HS-27A (cell line): ENCODE data around the gene TAF8.

Experiments
- DNase-seq: peaks from one replicate; pipeline ENCODE4 v3.0.0-alpha.2; 2012; ENCODE audit warnings: low read depth, missing footprints

The TAF8 gene

GRCh38 chr6:42099340-42100028 lies 49.2 kb downstream of the TAF8 start:
- no peak for DNase-seq

DNA sequence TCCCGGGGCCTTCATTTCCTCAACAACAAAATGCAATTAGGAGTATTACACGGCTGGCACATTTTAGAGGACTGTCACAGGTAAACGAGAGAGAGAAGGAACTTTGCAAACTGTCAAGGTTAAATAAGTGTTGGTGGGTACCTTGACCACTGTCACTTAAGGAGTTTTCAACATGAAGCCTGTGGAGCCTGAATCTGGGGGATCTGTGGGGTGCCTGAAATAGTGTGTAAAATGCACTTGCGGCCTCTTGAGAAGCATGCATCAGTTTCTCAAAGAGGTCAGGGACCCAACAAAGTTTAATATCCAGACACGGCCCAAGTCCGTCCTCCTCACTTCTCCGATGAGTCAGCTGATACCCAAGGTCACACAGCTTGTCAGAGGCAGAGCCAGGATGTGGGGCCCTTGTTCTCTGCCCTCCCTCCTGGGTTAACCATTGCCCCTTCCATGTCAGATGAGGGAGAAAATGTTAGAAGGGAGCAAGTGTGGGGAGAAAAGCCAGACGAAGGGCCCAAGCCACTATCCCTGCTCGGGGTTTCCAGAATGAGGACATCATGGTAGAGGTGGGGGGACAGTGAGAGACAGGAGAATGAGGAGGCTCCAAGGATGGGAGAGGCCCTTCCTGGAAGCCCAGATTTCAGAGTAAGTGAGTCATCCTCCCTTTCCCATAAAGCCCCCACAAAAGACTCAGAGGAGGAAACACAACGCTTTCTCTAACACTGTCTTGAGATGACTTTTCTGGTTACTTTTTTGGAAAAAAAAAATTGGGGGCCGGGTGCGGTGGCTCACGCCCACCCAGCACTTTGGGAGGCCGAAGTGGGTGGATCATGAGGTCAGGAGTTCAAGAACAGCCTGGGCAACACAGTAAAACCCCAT lies 49.9 kb downstream of the TAF8 start:
- DNase-seq, result peak; percentile 46

- DNase-seq, result no peak
Measured at GRCh38 chr6:42101186-42101657, 50.9 kb downstream of the TAF8 start.

- DNase-seq, result no peak
Measured at GRCh38 chr6:42103216-42103615, 52.9 kb downstream of the TAF8 start.

DNA sequence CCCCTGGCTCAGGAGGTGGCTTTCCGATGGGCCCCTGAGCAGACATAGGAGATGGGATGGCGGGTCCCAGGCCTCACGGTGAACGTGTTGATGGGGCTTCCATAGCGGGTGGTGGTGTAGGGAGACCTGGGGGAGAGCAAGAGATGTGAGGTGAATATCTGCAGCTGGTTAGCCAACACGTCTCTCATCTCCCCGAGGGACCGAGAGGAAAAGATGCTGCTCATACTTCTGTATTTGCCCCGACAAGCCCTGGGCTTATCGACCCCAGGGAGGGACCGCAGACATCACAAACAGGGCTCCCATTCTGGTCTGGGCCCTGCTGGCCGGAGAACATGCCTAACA lies 53.4 kb downstream of the TAF8 start:
- no peak for DNase-seq

DNA sequence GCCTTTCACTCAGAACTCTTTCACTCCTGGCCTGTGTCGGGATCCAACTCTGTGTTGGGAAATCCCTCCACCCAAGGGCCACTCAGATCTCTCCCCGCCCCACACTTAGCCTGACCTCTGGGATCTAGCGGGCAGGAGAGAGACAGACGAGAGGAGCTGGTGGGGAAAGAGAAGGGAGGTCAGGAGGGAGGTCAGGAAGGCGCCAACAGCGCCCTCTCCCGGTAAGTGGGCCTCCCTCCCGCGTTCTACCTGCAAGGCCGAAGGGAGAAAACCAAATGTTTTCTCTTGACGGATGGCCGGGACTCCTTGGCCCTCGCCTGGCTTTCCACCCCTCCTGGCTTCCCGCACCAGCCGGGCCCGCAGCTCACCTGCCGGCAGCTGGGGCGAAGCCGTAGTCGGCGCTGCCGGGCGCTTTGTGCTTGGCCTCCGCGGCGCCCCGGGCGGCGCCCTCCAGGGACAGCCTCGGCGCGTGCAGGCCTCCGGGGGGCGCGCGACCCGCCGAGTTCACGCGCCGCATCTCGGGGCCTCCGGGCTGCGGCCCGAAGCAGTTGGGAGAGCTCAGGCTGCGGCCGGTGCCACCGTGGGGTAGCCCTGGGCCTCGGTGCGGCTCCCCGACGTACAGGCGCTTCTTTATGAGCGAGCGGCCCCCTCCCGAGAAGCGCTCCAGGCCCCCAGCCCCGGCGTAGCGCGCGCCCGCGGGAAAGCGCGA lies 53.9 kb downstream of the TAF8 start:
- DNase-seq, result no peak

DNA sequence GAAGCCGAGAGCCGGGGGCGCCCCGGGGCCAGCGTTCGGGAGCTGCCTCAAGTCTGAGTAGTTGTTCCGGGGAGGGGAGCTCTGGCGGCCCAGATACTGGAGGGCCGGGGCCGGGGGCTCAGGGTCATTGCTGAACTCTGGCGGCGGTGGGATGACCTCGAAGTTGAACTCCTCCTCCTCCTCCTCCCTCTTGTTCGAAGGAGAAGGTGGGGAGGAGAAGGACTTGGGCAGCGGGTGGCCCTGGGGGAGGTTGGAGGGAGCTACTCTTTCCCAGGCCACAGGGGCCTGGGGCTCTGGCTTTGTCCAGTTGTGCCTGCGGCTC lies 54.4 kb downstream of the TAF8 start:
- DNase-seq, result no peak

- no peak for DNase-seq
Measured at GRCh38 chr6:42105156-42105648, 54.9 kb downstream of the TAF8 start.

DNA sequence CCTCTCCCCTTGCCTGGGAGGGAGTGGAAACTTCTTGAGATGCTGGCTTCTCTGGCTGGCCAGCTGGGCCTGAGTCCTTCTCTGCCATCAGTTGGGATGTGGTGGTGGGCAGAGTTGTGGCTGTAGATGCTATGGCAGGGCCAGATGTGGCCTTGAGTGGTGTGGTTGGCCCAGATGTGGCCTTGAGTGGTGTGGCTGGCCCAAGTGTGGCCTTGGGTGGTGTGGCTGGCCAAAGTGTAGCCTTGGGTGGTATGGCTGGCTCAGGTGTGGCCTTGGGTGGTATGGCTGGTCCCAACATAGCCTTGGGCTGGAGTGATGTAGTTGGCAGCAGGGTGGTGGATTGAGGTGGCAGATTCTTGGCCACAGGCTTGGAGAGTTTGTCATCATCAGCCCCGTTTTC lies 55.4 kb downstream of the TAF8 start:
- no peak for DNase-seq

DNA sequence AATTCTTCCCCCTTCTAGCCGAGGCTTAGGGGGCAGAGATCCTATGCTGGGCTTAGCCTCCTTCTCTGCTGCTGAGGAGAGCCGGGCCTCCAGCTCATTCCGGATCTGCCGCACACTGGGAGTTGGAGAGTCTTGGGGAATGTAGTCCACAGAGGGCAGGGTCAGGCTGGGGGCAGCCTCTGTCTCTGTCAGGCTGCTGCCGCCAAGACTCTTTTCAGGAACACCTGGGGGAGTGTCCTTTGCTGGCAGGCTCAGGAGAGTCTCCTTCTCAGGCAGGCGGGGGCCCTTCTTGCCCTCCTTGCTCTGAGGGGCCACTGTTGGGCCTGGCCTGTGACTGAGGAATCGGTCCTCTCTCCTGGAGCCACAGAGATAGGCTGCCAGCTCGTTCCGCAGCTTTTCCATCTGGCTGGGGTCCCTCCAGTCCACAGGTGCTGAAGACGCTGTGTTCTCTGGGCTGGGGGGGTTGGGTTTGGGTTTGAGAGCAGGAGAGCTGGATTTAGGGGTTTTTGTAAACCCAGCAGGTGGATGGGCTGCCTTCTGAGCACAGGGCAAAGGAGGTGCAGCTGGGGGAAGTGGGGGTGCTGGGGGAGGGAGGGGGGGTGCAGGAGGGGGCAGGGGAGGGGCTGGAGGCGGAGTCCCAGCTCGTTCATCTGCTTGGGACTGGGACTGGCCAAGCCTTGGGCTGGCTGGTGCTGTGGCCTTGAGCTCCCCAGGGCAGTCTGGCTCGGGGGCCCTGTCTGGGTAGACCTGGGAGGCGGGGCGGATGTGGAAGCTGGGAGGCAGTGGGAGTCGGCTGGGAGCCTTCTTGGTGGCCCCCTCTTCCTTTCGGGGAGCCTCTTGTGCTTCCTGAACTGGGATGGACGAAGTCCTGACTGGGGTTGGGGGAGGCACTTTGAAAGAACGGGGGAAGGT lies 56.0 kb downstream of the TAF8 start:
- no peak for DNase-seq

- DNase-seq, result no peak
Measured at GRCh38 chr6:42108071-42108470, 57.7 kb downstream of the TAF8 start.

DNA sequence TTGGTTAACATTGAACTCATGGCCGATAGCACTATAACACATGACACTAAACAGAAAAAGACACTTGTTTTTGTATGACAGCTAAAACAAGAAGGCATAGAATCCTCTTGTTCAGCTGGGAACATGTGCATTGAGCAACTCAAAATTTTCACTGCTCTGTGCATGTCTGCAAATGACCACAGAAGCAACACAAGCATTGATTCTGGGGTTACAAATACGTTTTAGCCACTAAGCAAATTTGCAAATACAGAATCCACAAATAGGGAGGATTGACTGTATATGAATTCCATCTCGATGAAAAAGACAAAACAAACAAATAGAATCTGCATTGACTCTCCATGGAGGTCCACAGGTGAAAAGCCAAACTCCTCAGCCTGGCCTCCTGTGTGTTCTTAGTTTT lies 60.4 kb downstream of the TAF8 start:
- DNase-seq, result no peak

- no peak for DNase-seq
Measured at GRCh38 chr6:42112351-42112750, 62.0 kb downstream of the TAF8 start.

DNA sequence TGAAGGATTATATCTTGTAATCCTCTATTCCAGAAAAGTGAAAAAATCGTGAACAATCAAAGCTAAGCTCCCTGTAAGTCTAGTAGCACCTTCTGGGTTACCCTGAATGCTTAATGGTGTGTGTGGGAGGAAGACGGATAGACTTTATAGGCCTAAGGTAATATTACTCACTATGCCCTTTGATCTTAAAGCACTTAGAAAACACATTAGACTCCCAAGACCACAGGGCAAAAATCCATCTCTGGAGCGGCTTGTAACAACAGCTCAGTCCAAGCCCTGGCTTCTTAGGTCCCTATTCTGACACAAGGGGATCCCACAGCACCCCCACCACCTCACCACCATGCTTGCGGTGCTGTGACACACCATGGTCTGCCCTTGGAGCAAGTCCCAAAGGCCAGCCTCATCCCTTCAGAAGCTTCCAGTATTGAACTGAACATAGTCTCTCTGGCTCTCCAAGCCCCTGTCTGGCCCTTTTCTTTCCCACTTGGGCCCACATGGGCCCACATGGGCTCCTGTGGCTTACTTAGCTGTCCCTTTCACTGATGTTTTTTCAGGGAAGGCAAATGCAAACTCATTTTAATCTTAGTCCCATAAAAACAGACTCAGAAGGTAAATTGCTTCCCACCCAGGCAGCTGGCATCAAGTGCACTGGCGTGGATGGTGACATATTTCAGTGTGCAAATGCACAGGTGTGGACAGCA lies 63.8 kb downstream of the TAF8 start:
- DNase-seq, result no peak

- no peak for DNase-seq
Measured at GRCh38 chr6:42117843-42118161, 67.5 kb downstream of the TAF8 start.

DNA sequence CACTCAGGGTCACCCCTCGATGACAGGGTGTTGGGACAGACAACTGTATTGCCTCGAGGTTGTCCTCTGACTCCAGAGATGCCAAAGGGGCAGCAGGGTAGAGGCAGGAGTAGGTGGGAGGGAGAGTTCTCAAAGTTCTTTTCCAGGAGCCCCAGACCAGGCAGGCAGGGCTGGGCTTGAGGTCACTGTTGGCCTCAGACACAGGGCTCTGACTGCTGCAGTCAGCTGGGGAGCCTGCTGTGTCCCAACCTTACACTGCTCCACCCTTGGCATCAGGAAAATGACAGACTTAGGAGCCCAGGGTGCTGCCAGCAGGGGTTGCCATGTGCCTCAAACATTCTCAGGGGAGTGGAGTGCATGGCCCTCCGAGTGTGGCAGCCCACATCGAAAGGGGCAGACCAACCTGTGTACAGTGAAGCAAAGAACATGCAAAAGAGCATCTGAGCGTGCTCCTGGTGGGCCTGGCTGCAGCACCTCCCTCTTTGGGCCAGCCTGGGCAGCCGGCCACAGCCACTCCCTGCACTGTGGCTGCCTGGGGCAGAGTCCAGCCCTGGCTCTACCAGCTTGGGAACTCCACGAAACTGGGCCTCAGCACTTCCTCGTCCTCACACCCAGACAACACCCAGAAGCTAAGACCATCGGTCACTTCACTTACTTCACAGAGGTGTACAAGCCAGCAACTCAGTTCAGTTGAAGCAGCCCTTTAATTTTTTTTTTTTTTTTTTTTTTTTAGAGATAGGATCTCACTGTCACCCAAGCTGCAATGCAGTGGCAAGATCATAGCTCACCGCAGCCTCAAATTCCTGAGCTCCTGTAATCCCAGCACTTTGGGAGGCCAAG lies 68.1 kb downstream of the TAF8 start:
- DNase-seq, result no peak

DNA sequence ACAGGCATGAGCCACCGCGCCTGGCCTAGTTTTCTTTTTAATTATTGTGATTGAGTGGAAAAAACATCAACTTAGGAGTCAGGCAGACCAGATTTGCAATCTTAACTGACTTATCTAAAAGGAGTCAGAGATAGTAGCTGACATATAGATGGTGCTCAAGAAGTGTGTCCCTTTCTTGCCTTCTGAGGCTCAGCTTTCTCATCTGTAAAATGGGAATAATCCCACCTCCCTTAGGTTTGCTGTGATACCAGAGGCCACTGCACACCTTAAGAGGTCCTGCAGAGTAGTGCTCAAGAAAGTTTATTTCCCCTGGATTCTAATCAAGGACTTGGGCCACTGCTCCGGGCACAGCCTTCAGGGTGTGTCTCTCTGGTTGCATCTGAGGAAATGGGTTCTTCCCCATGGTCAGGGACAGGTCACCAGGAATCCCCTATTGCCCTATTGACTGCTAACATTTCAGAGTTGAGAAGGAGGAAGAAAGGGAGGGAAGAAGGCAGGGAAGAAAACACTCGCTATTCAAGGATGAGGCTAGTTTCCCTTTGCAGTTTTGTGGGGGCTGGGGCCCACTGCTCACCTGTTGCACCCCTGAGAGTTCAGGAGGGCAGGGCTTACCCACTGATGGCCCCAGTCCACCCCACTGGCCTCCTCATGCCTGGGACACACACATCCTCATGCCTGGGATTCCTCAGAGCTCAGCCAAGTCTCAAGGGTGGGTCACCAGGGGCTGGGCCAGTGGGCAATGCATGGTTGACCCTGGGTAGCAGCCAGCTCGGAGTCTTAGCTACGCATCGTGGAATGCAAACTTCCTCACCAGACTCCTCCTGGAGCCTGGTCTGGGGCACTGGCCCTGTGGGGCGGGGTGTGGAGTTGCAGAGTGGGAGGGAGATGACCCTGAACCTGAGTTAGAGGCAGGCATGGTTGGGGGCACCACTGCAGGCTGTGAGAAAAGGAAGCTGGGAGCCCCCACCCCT lies 70.9 kb downstream of the TAF8 start:
- DNase-seq, result peak; percentile 91

- DNase-seq, result no peak
Measured at GRCh38 chr6:42123379-42124103, 73.2 kb downstream of the TAF8 start.
